ENCODE results near the gene TAS1R2. TPM values are rescaled to one million over a fixed set of nuclear protein-coding genes. Genes with fewer than 3 reads are reported as not detected.

Gene TAS1R2
- total and polyA plus RNA-seq, 2 experiments from 2014 or later: not detected

- TF ChIP-seq ZNF462 (CRISPR knock-in tag; IDR thresholded peaks at IDR 0.05) (no peak), EZH2phosphoT487 (IDR thresholded peaks at IDR 0.05; ENCODE audit: unreplicated experiment) (no peak), CTCF (conservative IDR thresholded peaks at IDR 0.05; ENCODE audit: low read depth in 2 of 2) (no peak), REST (IDR thresholded peaks at IDR 0.05; ENCODE audit: unreplicated experiment) (no peak), ZNF114 (CRISPR knock-in tag; IDR thresholded peaks at IDR 0.05) (no peak)
These were observed 19.3 kb downstream of the TAS1R2 start (continued) for GRCh38 chr1:18840145-18840544.

Measured in GM23338 (cell line).